ENCODE measurements around the gene C2orf76. TPM values are rescaled to one million over a fixed set of nuclear protein-coding genes. Genes with fewer than 3 reads are reported as not detected.

The C2orf76 gene
- total and polyA plus RNA-seq, 10 of the 15 experiments (the other 5 are each of a cell fraction or from before 2014, with no cell fraction given), result 14.0 to 46.1 (median 25.4) TPM

Other genes starting within 250 kb of the C2orf76 start
- not detected in 2 replicates for gene C1QL2, start 208.1 kb downstream of the C2orf76 start, total RNA-seq (2014; rRNA removed)
- not detected in 2 replicates for gene C1QL2, start 208.1 kb downstream of the C2orf76 start, total RNA-seq (2014; rRNA removed; fragmentation: Illumina TruSeq; extraction: Trizol)
- not detected in 2 replicates for gene C1QL2, start 208.1 kb downstream of the C2orf76 start, total RNA-seq (2021)
- not detected in 2 replicates for gene C1QL2, start 208.1 kb downstream of the C2orf76 start, polyA plus RNA-seq (2011; rRNA removed)
- gene C1QL2, start 208.1 kb downstream of the C2orf76 start, polyA plus RNA-seq (2014; fragmentation: Illumina TruSeq; extraction: Trizol), result not detected in 2 replicates
- gene C1QL2, start 208.1 kb downstream of the C2orf76 start, polyA plus RNA-seq (2014; fragmentation: Nextera tagmentation; extraction: Ambion mirVana), result not detected
- gene C1QL2, start 208.1 kb downstream of the C2orf76 start, polyA plus RNA-seq (2014; rRNA removed), result not detected in 2 replicates
- not detected for gene C1QL2, start 208.1 kb downstream of the C2orf76 start, polyA plus RNA-seq (2016; fragmentation: Nextera tagmentation; extraction: Ambion mirVana)
- gene STEAP3, start 143.0 kb downstream of the C2orf76 start, total RNA-seq (2014; rRNA removed), result 3.7 and 5.5 TPM in 2 replicates
- 2.0 and 2.2 TPM in 2 replicates for gene STEAP3, start 143.0 kb downstream of the C2orf76 start, total RNA-seq (2014; rRNA removed; fragmentation: Illumina TruSeq; extraction: Trizol)
- 7.6 and 8.3 TPM in 2 replicates for gene STEAP3, start 143.0 kb downstream of the C2orf76 start, total RNA-seq (2021)
- 3.1 and 8.2 TPM in 2 replicates for gene STEAP3, start 143.0 kb downstream of the C2orf76 start, polyA plus RNA-seq (2011; rRNA removed)
- 1.7 and 3.7 TPM in 2 replicates for gene STEAP3, start 143.0 kb downstream of the C2orf76 start, polyA plus RNA-seq (2014; fragmentation: Illumina TruSeq; extraction: Trizol)
- under 1 TPM; 0.42 to 0.84 TPM for gene STEAP3, start 143.0 kb downstream of the C2orf76 start, polyA plus RNA-seq (2014; fragmentation: Nextera tagmentation; extraction: Ambion mirVana)
- gene STEAP3, start 143.0 kb downstream of the C2orf76 start, polyA plus RNA-seq (2014; rRNA removed), result 4.2 and 4.5 TPM in 2 replicates
- 1 to 10 TPM; 5.5 to 6.5 TPM for gene STEAP3, start 143.0 kb downstream of the C2orf76 start, polyA plus RNA-seq (2016; fragmentation: Nextera tagmentation; extraction: Ambion mirVana)
- gene DBI, start 143 bp upstream of the C2orf76 start, total RNA-seq (2014; rRNA removed), result 248 and 277 TPM in 2 replicates
- 966 and 1,022 TPM in 2 replicates for gene DBI, start 143 bp upstream of the C2orf76 start, total RNA-seq (2014; rRNA removed; fragmentation: Illumina TruSeq; extraction: Trizol)
- 263 and 272 TPM in 2 replicates for gene DBI, start 143 bp upstream of the C2orf76 start, total RNA-seq (2021)
- 774 and 970 TPM in 2 replicates for gene DBI, start 143 bp upstream of the C2orf76 start, polyA plus RNA-seq (2011; rRNA removed)
- 1,042 and 1,487 TPM in 2 replicates for gene DBI, start 143 bp upstream of the C2orf76 start, polyA plus RNA-seq (2014; fragmentation: Illumina TruSeq; extraction: Trizol)
- 1,000 to 10,000 TPM; 2,131 to 2,567 TPM for gene DBI, start 143 bp upstream of the C2orf76 start, polyA plus RNA-seq (2014; fragmentation: Nextera tagmentation; extraction: Ambion mirVana)
- 776 and 805 TPM in 2 replicates for gene DBI, start 143 bp upstream of the C2orf76 start, polyA plus RNA-seq (2014; rRNA removed)
- 100 to 1,000 TPM; 921 to 985 TPM for gene DBI, start 143 bp upstream of the C2orf76 start, polyA plus RNA-seq (2016; fragmentation: Nextera tagmentation; extraction: Ambion mirVana)
- 0.28 TPM in 1 of 2 replicates, not detected in the other for gene TMEM37, start 65.0 kb upstream of the C2orf76 start, total RNA-seq (2014; rRNA removed)
- 0.09 TPM in 1 of 2 replicates, not detected in the other for gene TMEM37, start 65.0 kb upstream of the C2orf76 start, total RNA-seq (2014; rRNA removed; fragmentation: Illumina TruSeq; extraction: Trizol)
- gene TMEM37, start 65.0 kb upstream of the C2orf76 start, total RNA-seq (2021), result 0.16 and 0.44 TPM in 2 replicates
- 0.32 and 0.67 TPM in 2 replicates for gene TMEM37, start 65.0 kb upstream of the C2orf76 start, polyA plus RNA-seq (2011; rRNA removed)
- 0.10 and 0.16 TPM in 2 replicates for gene TMEM37, start 65.0 kb upstream of the C2orf76 start, polyA plus RNA-seq (2014; fragmentation: Illumina TruSeq; extraction: Trizol)
- under 1 TPM in 1 of 2 experiments, not detected in 1; 0.07 TPM for gene TMEM37, start 65.0 kb upstream of the C2orf76 start, polyA plus RNA-seq (2014; fragmentation: Nextera tagmentation; extraction: Ambion mirVana)
- gene TMEM37, start 65.0 kb upstream of the C2orf76 start, polyA plus RNA-seq (2014; rRNA removed), result 0.20 and 0.24 TPM in 2 replicates
- gene TMEM37, start 65.0 kb upstream of the C2orf76 start, polyA plus RNA-seq (2016; fragmentation: Nextera tagmentation; extraction: Ambion mirVana), result not detected
- not detected in 2 replicates for gene SCTR, start 157.6 kb upstream of the C2orf76 start, total RNA-seq (2014; rRNA removed)
- gene SCTR, start 157.6 kb upstream of the C2orf76 start, total RNA-seq (2014; rRNA removed; fragmentation: Illumina TruSeq; extraction: Trizol), result not detected in 2 replicates
- gene SCTR, start 157.6 kb upstream of the C2orf76 start, total RNA-seq (2021), result not detected in 2 replicates
- gene SCTR, start 157.6 kb upstream of the C2orf76 start, polyA plus RNA-seq (2011; rRNA removed), result 0.07 and 0.26 TPM in 2 replicates
- gene SCTR, start 157.6 kb upstream of the C2orf76 start, polyA plus RNA-seq (2014; fragmentation: Illumina TruSeq; extraction: Trizol), result not detected in 2 replicates
- not detected for gene SCTR, start 157.6 kb upstream of the C2orf76 start, polyA plus RNA-seq (2014; fragmentation: Nextera tagmentation; extraction: Ambion mirVana)
- gene SCTR, start 157.6 kb upstream of the C2orf76 start, polyA plus RNA-seq (2014; rRNA removed), result not detected in 2 replicates
- gene SCTR, start 157.6 kb upstream of the C2orf76 start, polyA plus RNA-seq (2016; fragmentation: Nextera tagmentation; extraction: Ambion mirVana), result not detected
- not detected in 2 replicates for gene CFAP221, start 177.6 kb upstream of the C2orf76 start, total RNA-seq (2014; rRNA removed)
- gene CFAP221, start 177.6 kb upstream of the C2orf76 start, total RNA-seq (2014; rRNA removed; fragmentation: Illumina TruSeq; extraction: Trizol), result not detected in 2 replicates
- gene CFAP221, start 177.6 kb upstream of the C2orf76 start, total RNA-seq (2021), result not detected in 2 replicates
- not detected in 2 replicates for gene CFAP221, start 177.6 kb upstream of the C2orf76 start, polyA plus RNA-seq (2011; rRNA removed)
- gene CFAP221, start 177.6 kb upstream of the C2orf76 start, polyA plus RNA-seq (2014; fragmentation: Illumina TruSeq; extraction: Trizol), result not detected in 2 replicates
- not detected for gene CFAP221, start 177.6 kb upstream of the C2orf76 start, polyA plus RNA-seq (2014; fragmentation: Nextera tagmentation; extraction: Ambion mirVana)
- not detected in 2 replicates for gene CFAP221, start 177.6 kb upstream of the C2orf76 start, polyA plus RNA-seq (2014; rRNA removed)
- not detected for gene CFAP221, start 177.6 kb upstream of the C2orf76 start, polyA plus RNA-seq (2016; fragmentation: Nextera tagmentation; extraction: Ambion mirVana)

Data from GM12878 (cell line).